ENCODE results near the gene TRMT112.

TRMT112 gene

DNA sequence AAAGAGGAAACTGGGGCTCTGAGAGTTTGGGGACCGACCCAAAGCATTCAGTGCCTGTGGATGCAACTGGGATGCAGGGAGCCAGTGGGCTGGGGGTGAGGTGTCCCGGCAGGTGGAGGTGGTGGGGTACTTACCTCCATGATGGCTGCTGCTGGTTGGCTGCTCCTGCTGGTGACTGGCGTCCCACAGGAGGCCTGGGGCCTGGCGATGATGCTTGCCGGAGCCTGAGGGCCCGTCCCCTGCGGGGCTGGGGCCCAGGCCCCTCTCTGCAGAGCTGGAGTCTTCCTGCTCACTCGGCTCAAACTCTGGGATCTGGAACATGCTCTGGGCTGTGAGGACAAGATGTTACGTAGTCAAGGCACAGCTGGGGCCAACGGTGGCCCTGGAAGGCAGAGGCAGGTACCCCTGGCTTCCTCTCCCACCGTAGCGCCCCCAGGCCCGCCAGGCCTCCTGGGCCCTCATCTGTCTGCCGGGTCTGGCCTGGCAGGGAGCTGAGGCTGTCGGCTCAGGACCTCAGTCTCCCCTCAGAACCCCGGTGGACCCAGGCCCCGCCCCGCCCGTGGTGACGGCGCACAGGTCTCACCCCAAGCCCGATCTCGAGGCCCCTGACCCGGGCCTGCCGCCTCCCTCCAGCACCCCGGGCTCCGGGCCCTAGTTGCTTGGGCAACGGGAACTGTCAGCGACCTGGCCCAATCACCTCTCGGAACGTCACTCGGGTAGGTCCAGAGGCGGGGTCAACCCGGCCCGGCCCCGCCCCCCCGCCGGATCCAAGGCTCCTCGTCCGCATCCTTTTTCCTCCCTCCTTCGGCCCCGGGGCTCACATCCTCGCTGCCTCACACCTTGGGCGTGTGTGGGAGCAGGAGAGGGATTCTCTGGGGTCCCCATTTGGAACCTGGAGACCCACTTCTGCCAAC, 33.1 kb downstream of the TRMT112 start, which contains the start of gene BAD:
Gene BAD (minus strand): TSS at position 618 of the 914 bp plus-strand sequence. CDS start 297 bp downstream, at position 321.
- Histone ChIP-seq H3K4me3 (peak within 1 kb of the TSS; percentile 82 to 90), H3K4me1 (peaks cover 0 to 32% (median 27%) of the 10 kb centered on the region in 4 donors), H3K36me3 (peaks cover 4 to 26% (median 9%) of the 10 kb centered on the region in 3 donors), H3K27ac (peak within 1 kb of the TSS; percentile 98), H3K9me3 (no peaks in the 10 kb centered on the region), H3K27me3 (peaks cover 0 to 11% of the 10 kb centered on the region in 2 donors)
- TF ChIP-seq, protein P1, sequence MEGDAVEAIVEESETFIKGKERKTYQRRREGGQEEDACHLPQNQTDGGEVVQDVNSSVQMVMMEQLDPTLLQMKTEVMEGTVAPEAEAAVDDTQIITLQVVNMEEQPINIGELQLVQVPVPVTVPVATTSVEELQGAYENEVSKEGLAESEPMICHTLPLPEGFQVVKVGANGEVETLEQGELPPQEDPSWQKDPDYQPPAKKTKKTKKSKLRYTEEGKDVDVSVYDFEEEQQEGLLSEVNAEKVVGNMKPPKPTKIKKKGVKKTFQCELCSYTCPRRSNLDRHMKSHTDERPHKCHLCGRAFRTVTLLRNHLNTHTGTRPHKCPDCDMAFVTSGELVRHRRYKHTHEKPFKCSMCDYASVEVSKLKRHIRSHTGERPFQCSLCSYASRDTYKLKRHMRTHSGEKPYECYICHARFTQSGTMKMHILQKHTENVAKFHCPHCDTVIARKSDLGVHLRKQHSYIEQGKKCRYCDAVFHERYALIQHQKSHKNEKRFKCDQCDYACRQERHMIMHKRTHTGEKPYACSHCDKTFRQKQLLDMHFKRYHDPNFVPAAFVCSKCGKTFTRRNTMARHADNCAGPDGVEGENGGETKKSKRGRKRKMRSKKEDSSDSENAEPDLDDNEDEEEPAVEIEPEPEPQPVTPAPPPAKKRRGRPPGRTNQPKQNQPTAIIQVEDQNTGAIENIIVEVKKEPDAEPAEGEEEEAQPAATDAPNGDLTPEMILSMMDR (IDR thresholded peaks at IDR 0.05): no peak
- intact Hi-C loops (cut with DNase I; ENCODE audit: low total_unique reads): no loop called here
- peak; percentile 94 to 97 for DNase-seq

DNA sequence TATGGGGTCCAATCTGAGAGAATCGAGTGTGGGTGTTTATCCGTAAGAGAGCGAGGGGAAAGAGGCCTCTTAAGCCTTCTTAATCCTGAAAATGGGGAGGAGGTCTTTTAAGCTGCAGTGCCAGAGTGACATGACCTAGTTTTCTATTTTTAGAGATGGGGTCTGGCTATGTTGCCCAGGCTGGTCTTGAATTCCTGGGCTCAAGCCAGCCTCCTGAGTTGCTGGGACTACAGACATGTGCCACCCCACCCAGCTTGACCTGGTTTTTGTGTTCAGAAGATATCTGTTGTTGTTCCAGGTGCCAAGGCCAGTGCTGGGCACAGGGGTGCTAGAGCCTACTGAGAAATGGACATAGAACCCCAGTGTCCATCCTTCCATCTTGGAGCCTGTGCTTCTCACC, 34.3 kb downstream of the TRMT112 start:
- intact Hi-C loops (cut with DNase I; ENCODE audit: low total_unique reads): no loop called here
- H3K27me3 ChIP-seq: peaks cover 0 to under 1% of the 10 kb centered on the region in 2 donors
- H3K36me3 ChIP-seq: peaks cover 10 to 37% (median 20%) of the 10 kb centered on the region in 3 donors
- H3K9me3 ChIP-seq: no peaks in the 10 kb centered on the region
- H3K4me3 ChIP-seq: no peak overlapping the region
- TF ChIP-seq, protein P1 (IDR thresholded peaks at IDR 0.05): no peak
- DNase-seq: no peak
- peaks cover 0 to 32% (median 26%) of the 10 kb centered on the region in 4 donors for H3K4me1 ChIP-seq
- peak overlapping the region in 1 of 2 donors; percentile 98 for H3K27ac ChIP-seq

DNA sequence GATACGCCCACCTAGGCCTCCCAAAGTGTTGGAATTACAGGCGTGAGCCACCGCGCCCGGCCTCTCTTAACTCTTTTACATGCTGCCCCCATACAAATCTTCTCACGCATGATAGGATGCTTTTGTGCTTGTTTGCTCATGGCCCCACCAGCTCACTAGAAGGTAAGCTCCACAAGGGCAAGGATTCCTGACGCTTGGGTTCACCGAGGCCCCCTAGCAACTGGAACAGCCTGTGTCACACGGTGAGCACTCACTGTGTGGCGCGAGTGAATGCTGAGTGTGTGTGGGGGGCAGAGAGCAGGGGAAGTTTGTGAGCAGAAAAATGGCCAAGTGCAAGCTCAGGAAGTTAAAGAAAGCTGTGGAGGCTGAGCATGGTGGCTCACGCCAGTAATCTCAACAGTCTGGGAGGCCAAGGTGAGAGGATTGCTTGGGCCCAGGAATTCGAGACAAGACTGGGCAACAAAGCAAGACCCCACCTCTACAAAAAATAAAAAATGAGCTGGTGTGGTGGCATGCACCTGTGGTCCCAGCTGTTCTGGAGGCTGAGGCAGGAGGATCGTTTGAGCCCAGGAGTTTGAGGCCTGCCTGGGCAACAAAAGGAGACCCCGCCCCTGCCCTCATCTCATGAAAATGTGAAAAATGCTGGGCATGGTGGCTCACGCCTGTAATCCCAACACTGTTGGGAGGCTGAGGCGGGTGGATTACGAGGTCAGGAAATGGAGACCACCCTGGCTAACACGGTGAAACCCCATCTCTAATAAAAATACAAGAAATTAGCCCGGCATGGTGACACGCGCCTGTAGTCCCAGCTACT, 35.2 kb downstream of the TRMT112 start:
- DNase-seq: no peak
- no peaks in the 10 kb centered on the region for H3K27me3 ChIP-seq
- H3K9me3 ChIP-seq: no peaks in the 10 kb centered on the region
- TF ChIP-seq, protein P1 (IDR thresholded peaks at IDR 0.05): no peak
- no peak overlapping the region for H3K4me3 ChIP-seq
- peaks cover 19 to 46% (median 20%) of the 10 kb centered on the region in 3 donors for H3K36me3 ChIP-seq
- H3K27ac ChIP-seq: no peak overlapping the region
- H3K4me1 ChIP-seq: peaks cover 0 to 32% (median 25%) of the 10 kb centered on the region in 4 donors
- intact Hi-C loops (cut with DNase I; ENCODE audit: low total_unique reads): no loop called here

DNA sequence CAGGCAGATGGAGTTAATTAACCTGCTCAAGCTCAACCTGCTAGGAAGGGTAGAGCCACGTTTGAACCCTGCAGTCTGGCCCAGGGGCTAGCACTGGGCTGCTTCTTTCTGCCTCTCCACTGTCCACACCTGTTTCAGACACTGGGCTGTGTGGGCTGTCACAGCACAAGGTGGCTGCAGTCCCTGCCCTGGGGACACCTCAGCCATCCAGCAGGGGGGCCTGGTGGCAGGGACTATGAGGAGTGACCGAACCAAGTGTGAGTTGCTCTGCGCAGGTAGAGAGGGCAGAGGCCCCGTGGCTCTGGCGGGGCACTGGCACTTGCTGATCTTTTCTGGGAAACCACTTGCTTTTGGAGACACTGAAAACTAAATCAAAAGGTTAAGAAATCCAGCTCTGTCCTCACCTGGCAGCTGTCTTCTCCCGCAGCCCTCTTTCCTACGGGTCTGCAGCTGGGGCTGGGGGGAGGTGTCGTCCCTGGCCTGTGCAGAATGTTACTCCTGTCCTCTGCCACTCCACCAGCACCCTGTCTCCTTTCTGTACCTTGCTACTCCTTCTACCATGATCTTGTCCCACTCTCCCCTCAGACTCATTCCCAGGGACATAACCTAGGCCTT, 38.7 kb downstream of the TRMT112 start:
- no peak for DNase-seq
- Histone ChIP-seq H3K36me3 (peaks cover 20 to 67% (median 35%) of the 10 kb centered on the region in 3 donors), H3K27ac (no peak overlapping the region), H3K4me1 (peaks cover 0 to 16% (median 11%) of the 10 kb centered on the region in 4 donors), H3K27me3 (no peaks in the 10 kb centered on the region), H3K4me3 (no peak overlapping the region), H3K9me3 (no peaks in the 10 kb centered on the region)
- TF ChIP-seq, protein P1 (IDR thresholded peaks at IDR 0.05): no peak
- intact Hi-C loops (cut with DNase I; ENCODE audit: low total_unique reads): no loop called here
